H1 (cell line): ENCODE results near the gene MRPS6.

ENCODE experiments used
- CTCF ChIP-seq, 3 experiments: IDR thresholded peaks; 1 replicate in 2 of 3; 2 replicates in 1 of 3; pipeline versions ENCODE4 v1.5.1 to v1.6.1; 2011; ENCODE audit warnings: low read length in 3 of 3, mild to moderate bottlenecking in 3 of 3, inconsistent platforms in 2 of 3, low read depth in 1 of 3, moderate library complexity in 1 of 3; ENCODE audit not compliant: insufficient read depth in 1 of 3; ENCODE audit errors: control extremely low read depth in 1 of 3
- EP300 ChIP-seq, 2 experiments: IDR thresholded peaks; 1 replicate in 1 of 2; 2 replicates in 1 of 2; pipeline ENCODE4 v1.6.1; 2011 to 2012; ENCODE audit warnings: low read depth in 2 of 2, low read length in 2 of 2, mild to moderate bottlenecking in 2 of 2, borderline replicate concordance in 1 of 2, inconsistent platforms in 1 of 2, moderate library complexity in 1 of 2
- EZH2 ChIP-seq: fragments of 200-600 bp; sonication (generic); IDR thresholded peaks from 2 replicates; pipeline ENCODE4 v1.7.1; 2012; ENCODE audit warnings: low read depth, mild to moderate bottlenecking, moderate library complexity, low read length, inconsistent platforms; ENCODE audit not compliant: severe bottlenecking
- GTF2F1 ChIP-seq: IDR thresholded peaks from 2 replicates; pipeline ENCODE4 v1.6.1; 2012; ENCODE audit warnings: low read depth, low read length, improper control_type of control experiment, borderline replicate concordance
- NANOG ChIP-seq: IDR thresholded peaks from 2 replicates; pipeline ENCODE4 v1.6.1; 2011; ENCODE audit warnings: low read length, low read depth, mild to moderate bottlenecking, inconsistent platforms; ENCODE audit not compliant: insufficient read depth, poor library complexity, severe bottlenecking

- no peak for TF ChIP-seq CTCF (IDR thresholded peaks at IDR 0.05; ENCODE audit: control extremely low read depth in 1 of 3, insufficient read depth in 1 of 3, low read depth in 1 of 3, low read length in 3 of 3)
- TF ChIP-seq EZH2: no peak
- no peak for TF ChIP-seq GTF2F1
- no peak for TF ChIP-seq EP300 (IDR thresholded peaks at IDR 0.05; ENCODE audit: borderline replicate concordance in 1 of 2, low read depth in 2 of 2, low read length in 2 of 2)
- TF ChIP-seq NANOG: no peak
Measured at GRCh38 chr21:34148826-34149558, 75.6 kb downstream of the MRPS6 start.
